ENCODE data around the gene PXDN.

PXDN gene

GRCh38 chr2:1602278-1603010, 141.9 kb downstream of the PXDN start:
- peaks cover 37% of the 10 kb centered on the region for H3K4me1 ChIP-seq (ENCODE audit: control insufficient read depth, insufficient read depth, low read length)
- no peak overlapping the region for H3K4me3 ChIP-seq (ENCODE audit: low read length)
- no peaks in the 10 kb centered on the region for H3K36me3 ChIP-seq (ENCODE audit: control insufficient read depth, insufficient read depth, low read length, severe bottlenecking)
- no peak for DNase-seq (ENCODE audit: low read depth)
- H3K9ac ChIP-seq (ENCODE audit: low read length) = no peak overlapping the region
- H3K9me3 ChIP-seq (ENCODE audit: control insufficient read depth, low read length) = no peaks in the 10 kb centered on the region
- peaks cover 11% of the 10 kb centered on the region for H3K27me3 ChIP-seq (replicated peaks; ENCODE audit: control insufficient read depth, insufficient read depth, low read length)

DNA sequence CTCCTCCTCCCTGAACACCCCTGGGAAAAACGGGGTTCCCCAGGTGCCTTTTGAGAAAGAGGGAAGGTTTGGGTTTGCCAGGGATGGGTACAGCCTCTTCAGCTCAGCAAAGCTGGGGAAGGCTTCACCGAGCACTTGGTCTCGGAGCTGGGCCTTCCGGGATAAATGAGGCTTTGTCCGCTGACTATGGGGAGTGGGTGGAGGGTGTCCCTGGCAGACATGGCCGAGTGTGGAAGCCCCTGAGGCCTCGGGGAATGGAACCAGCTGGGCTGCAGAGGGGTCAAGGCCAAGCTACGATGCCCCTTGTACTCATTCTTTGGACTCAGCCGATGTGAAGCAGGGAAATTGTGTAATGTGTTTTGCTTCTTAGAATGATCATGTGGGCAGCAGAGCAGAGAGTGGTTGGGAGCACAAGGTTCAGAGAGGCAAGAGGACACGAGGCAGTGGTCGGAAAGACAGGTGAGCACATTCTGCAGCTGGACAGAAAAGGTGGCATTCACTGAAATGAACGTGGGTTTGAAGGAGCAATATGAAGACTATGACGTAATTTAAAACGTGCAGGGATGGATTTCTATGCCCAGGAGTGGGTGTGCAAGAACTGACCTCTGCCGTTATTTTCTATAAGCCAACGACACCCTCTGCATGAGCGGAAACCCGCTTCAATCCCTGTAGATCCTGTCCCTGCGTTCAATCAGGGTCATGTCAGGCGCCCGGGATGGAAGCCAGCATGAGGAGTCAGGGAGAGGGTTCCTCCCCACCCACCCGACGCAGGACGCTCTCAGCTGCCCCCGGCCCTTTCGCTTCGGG, 142.6 kb downstream of the PXDN start:
- Histone ChIP-seq H3K4me3 (ENCODE audit: low read length) (no peak overlapping the region), H3K9me3 (ENCODE audit: control insufficient read depth, low read length) (no peaks in the 10 kb centered on the region), H3K4me1 (ENCODE audit: control insufficient read depth, insufficient read depth, low read length) (peaks cover 37% of the 10 kb centered on the region), H3K9ac (ENCODE audit: low read length) (no peak overlapping the region), H3K27me3 (replicated peaks; ENCODE audit: control insufficient read depth, insufficient read depth, low read length) (peaks cover 16% of the 10 kb centered on the region), H3K36me3 (ENCODE audit: control insufficient read depth, insufficient read depth, low read length, severe bottlenecking) (no peaks in the 10 kb centered on the region)
- no peak for DNase-seq (ENCODE audit: low read depth)

DNA sequence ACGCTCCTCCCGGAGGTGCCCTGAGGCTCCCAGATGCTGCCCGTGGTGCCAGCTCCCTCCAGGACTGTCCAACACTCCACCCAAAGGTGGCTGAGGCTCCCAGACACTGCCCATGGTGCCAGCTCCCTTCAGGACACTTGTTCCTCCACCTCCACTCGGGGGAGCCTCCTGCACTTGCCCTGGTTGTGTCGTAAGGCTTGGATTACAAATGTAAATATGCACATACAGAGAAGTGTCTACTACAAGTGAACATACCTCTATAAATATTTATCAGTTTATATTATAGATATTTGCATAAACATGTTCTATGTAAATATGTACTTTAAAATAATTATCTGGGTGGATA, 143.3 kb downstream of the PXDN start:
- DNase-seq (ENCODE audit: low read depth) = no peak
- Histone ChIP-seq H3K9me3 (ENCODE audit: control insufficient read depth, low read length) (no peaks in the 10 kb centered on the region), H3K27me3 (replicated peaks; ENCODE audit: control insufficient read depth, insufficient read depth, low read length) (peaks cover 20% of the 10 kb centered on the region), H3K36me3 (ENCODE audit: control insufficient read depth, insufficient read depth, low read length, severe bottlenecking) (no peaks in the 10 kb centered on the region), H3K9ac (ENCODE audit: low read length) (no peak overlapping the region), H3K4me1 (ENCODE audit: control insufficient read depth, insufficient read depth, low read length) (peaks cover 36% of the 10 kb centered on the region), H3K4me3 (ENCODE audit: low read length) (no peak overlapping the region)

DNA sequence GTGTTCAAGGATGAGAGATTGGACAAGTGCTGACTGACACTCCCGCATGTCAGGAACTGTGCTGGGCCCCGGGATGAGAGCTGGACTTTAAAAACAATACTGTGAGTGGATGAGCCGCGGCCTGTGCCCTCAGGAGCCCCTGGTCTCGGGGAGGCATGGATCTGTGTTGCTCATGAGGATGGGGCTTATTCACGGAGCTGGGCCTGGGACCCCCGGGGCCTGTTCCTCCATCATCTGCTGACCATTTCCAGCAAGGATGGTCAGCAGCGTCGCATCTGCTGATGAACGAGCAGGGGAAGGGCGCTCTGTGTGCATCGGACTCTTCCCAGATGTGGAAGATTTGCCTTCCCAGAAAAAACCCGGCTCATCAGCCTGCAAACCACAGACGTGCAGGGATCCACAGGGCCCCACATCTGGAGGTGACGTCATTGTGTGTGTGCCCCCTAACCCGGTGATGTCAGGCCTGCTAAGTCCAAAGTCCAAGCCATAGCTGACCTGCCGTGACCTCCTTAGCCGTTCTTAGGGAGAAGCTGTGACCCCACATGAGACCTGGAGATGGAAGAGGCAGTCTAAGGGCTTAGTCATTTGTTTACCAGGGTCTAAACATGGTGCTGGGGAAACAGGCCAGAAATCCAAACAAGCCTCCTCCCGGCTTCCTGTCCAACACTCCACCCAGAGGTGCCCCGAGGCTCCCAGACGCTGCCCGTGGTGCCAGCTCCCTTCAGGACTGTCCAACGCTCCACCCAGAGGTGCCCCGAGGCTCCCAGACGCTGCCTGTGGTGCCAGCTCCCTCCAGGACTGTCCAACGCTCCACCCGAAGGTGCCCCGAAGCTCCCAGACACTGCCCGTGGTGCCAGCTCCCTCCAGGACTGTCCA, 143.9 kb downstream of the PXDN start:
- Histone ChIP-seq H3K36me3 (ENCODE audit: control insufficient read depth, insufficient read depth, low read length, severe bottlenecking) (no peaks in the 10 kb centered on the region), H3K9me3 (ENCODE audit: control insufficient read depth, low read length) (no peaks in the 10 kb centered on the region), H3K9ac (ENCODE audit: low read length) (no peak overlapping the region), H3K4me3 (ENCODE audit: low read length) (no peak overlapping the region), H3K4me1 (ENCODE audit: control insufficient read depth, insufficient read depth, low read length) (peaks cover 30% of the 10 kb centered on the region), H3K27me3 (replicated peaks; ENCODE audit: control insufficient read depth, insufficient read depth, low read length) (peaks cover 23% of the 10 kb centered on the region)
- DNase-seq (ENCODE audit: low read depth) = no peak

DNA sequence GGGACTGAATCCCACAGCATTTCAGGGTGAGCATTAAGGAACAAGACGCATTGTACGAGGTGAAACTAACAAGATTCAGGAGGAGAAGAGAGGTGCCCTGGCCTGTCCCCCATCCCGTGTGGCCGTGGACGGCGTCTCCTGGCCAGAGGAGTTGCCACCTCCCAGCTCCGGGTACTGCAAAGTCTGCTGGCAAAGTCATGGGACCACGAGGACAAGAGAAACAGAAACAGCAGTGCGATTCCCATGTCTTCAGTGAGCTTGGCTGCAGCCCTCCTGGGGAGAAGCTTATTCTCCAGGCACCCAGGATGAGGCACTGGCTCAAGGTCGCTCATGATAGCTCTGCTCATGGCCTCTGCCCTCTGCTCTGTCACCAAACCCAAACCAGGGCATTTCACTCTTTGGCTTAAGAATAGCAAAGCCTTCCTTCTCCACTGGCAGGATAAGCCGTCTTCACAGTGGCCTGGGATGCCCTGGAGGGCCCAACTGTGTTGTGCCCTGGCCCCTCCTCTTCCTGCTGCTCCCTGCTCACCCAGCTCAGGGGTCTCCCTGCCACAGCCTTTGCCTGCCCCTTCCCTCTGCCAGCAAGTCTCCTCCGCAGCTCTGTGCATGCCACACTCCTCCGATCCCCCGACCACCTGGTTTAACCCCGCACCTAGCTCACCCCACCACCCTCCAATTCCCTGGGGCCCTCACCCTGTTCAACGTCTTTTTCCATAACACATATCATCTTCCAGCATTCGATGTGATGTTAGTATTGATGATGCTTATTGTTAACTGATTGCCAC, 144.8 kb downstream of the PXDN start:
- Histone ChIP-seq H3K4me1 (ENCODE audit: control insufficient read depth, insufficient read depth, low read length) (peaks cover 23% of the 10 kb centered on the region), H3K9me3 (ENCODE audit: control insufficient read depth, low read length) (no peaks in the 10 kb centered on the region), H3K4me3 (ENCODE audit: low read length) (no peak overlapping the region), H3K27me3 (replicated peaks; ENCODE audit: control insufficient read depth, insufficient read depth, low read length) (peaks cover 23% of the 10 kb centered on the region), H3K36me3 (ENCODE audit: control insufficient read depth, insufficient read depth, low read length, severe bottlenecking) (no peaks in the 10 kb centered on the region), H3K9ac (ENCODE audit: low read length) (no peak overlapping the region)
- no peak for DNase-seq (ENCODE audit: low read depth)

GRCh38 chr2:1598800-1599199, 145.5 kb downstream of the PXDN start:
- peaks cover 23% of the 10 kb centered on the region for H3K27me3 ChIP-seq (replicated peaks; ENCODE audit: control insufficient read depth, insufficient read depth, low read length)
- no peaks in the 10 kb centered on the region for H3K9me3 ChIP-seq (ENCODE audit: control insufficient read depth, low read length)
- H3K9ac ChIP-seq (ENCODE audit: low read length) = no peak overlapping the region
- H3K4me1 ChIP-seq (ENCODE audit: control insufficient read depth, insufficient read depth, low read length) = peaks cover 25% of the 10 kb centered on the region
- no peak overlapping the region for H3K4me3 ChIP-seq (ENCODE audit: low read length)
- H3K36me3 ChIP-seq (ENCODE audit: control insufficient read depth, insufficient read depth, low read length, severe bottlenecking) = no peaks in the 10 kb centered on the region
- no peak for DNase-seq (ENCODE audit: low read depth)

DNA sequence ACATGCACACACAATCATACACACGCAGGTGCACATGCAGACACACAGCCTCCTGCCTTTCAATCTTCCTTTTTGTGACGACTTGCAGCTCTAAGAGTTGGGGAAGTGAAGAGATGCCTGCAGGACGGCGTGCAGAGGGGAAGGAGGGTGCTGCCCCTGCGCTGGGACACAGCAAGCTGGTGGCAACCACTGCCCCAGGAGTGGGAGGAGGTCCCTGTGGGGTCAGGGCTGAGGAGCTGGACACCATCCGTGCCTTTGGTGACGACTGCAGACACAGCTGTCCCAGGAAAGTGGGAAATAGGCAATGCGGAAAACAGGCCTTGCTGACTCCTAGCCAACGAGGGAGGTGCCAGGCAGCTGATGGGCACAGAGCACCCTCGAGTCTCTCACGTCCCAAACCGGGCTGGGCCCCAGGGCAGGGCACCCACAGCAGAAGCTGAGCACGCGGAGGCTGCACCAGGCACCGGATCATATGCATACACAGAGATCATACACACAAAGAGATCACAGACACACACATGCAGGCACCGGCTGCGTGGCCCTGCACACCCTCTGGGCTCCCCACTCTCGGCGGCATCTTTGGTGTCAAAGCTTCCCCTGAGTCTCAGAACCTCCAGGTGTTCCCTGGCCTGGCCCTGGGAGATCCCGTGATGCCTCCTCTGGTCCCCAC, 146.1 kb downstream of the PXDN start:
- H3K36me3 ChIP-seq (ENCODE audit: control insufficient read depth, insufficient read depth, low read length, severe bottlenecking) = no peaks in the 10 kb centered on the region
- H3K4me1 ChIP-seq (ENCODE audit: control insufficient read depth, insufficient read depth, low read length) = peaks cover 31% of the 10 kb centered on the region
- H3K9ac ChIP-seq (ENCODE audit: low read length) = no peak overlapping the region
- H3K27me3 ChIP-seq (replicated peaks; ENCODE audit: control insufficient read depth, insufficient read depth, low read length) = peaks cover 23% of the 10 kb centered on the region
- H3K9me3 ChIP-seq (ENCODE audit: control insufficient read depth, low read length) = no peaks in the 10 kb centered on the region
- no peak overlapping the region for H3K4me3 ChIP-seq (ENCODE audit: low read length)
- no peak for DNase-seq (ENCODE audit: low read depth)

DNA sequence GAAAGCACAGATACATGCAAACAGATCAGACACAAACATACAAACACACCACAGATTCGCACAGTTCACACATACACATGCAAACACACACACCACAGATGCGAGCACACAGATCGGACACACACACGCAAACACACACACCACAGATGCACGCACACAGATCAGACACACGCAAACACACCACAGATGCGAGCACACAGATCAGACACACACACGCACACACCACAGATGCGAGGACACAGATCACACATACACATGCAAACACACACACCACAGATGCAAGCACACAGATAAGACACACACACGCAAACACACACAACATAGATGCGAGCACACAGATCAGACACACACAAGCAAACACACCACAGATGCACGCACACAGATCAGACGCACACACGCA, 149.0 kb downstream of the PXDN start:
- no peak for DNase-seq (ENCODE audit: low read depth)
- Histone ChIP-seq H3K9me3 (ENCODE audit: control insufficient read depth, low read length) (peaks cover 1% of the 10 kb centered on the region), H3K4me1 (ENCODE audit: control insufficient read depth, insufficient read depth, low read length) (peaks cover 22% of the 10 kb centered on the region), H3K4me3 (ENCODE audit: low read length) (no peak overlapping the region), H3K36me3 (ENCODE audit: control insufficient read depth, insufficient read depth, low read length, severe bottlenecking) (no peaks in the 10 kb centered on the region), H3K9ac (ENCODE audit: low read length) (no peak overlapping the region), H3K27me3 (replicated peaks; ENCODE audit: control insufficient read depth, insufficient read depth, low read length) (peaks cover 30% of the 10 kb centered on the region)

DNA sequence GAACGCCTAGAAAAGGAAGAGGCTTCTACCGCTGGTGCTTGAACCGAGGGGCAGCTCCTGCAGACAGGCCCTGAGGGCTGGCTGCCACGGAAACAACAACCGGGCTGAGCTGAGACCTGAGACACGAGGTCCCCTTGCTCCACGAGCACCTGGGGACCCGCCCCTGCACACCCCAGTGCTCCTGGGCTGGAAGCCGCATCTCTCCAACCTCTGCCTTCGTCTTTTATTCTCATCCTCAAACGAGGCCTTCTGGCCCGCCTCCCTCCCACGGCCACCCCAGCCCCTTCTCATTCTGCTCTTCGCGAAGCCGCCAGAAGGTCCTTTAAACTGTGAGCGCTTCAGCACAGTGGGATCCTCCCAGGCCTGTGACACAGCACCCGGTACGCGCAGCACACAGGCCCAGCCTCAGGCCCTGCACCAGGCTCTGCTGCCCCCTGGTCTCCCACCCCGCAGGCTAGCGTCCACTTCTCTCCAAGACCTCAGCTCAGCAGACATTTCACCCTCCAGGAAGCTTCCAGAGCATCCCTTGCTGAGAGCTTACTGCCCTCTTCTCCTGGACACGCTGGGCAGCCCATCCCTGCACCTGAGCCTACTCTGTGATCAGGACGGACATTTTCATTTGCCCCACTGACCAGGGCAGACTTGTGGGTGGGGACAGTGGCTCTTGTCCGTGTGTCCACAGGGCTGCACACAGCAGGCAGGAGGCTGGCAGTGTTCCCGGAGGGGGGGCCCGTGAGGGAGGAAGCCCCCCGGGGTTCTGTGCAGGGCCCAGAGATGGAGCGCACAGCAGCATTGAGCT, 149.7 kb downstream of the PXDN start:
- Histone ChIP-seq H3K9ac (ENCODE audit: low read length) (no peak overlapping the region), H3K9me3 (ENCODE audit: control insufficient read depth, low read length) (peaks cover 3% of the 10 kb centered on the region), H3K27me3 (replicated peaks; ENCODE audit: control insufficient read depth, insufficient read depth, low read length) (peaks cover 32% of the 10 kb centered on the region), H3K36me3 (ENCODE audit: control insufficient read depth, insufficient read depth, low read length, severe bottlenecking) (no peaks in the 10 kb centered on the region), H3K4me3 (ENCODE audit: low read length) (no peak overlapping the region), H3K4me1 (ENCODE audit: control insufficient read depth, insufficient read depth, low read length) (peaks cover 22% of the 10 kb centered on the region)
- DNase-seq (ENCODE audit: low read depth) = no peak

- Histone ChIP-seq H3K4me1 (ENCODE audit: control insufficient read depth, insufficient read depth, low read length) (peaks cover 22% of the 10 kb centered on the region), H3K36me3 (ENCODE audit: control insufficient read depth, insufficient read depth, low read length, severe bottlenecking) (no peaks in the 10 kb centered on the region), H3K9me3 (ENCODE audit: control insufficient read depth, low read length) (peaks cover 3% of the 10 kb centered on the region), H3K4me3 (ENCODE audit: low read length) (no peak overlapping the region), H3K9ac (ENCODE audit: low read length) (no peak overlapping the region), H3K27me3 (replicated peaks; ENCODE audit: control insufficient read depth, insufficient read depth, low read length) (peaks cover 32% of the 10 kb centered on the region)
- DNase-seq (ENCODE audit: low read depth) = no peak
Observed at GRCh38 chr2:1594123-1594372, 150.3 kb downstream of the PXDN start.
